CD4-positive, alpha-beta T cell treated with Interleukin-10 for 1 hour (primary cell): ENCODE data around the gene CMC2.

Experiments used
- DNase-seq: peaks from one replicate; pipeline ENCODE4 v3.0.0-alpha.2; 2020

Gene CMC2

DNA sequence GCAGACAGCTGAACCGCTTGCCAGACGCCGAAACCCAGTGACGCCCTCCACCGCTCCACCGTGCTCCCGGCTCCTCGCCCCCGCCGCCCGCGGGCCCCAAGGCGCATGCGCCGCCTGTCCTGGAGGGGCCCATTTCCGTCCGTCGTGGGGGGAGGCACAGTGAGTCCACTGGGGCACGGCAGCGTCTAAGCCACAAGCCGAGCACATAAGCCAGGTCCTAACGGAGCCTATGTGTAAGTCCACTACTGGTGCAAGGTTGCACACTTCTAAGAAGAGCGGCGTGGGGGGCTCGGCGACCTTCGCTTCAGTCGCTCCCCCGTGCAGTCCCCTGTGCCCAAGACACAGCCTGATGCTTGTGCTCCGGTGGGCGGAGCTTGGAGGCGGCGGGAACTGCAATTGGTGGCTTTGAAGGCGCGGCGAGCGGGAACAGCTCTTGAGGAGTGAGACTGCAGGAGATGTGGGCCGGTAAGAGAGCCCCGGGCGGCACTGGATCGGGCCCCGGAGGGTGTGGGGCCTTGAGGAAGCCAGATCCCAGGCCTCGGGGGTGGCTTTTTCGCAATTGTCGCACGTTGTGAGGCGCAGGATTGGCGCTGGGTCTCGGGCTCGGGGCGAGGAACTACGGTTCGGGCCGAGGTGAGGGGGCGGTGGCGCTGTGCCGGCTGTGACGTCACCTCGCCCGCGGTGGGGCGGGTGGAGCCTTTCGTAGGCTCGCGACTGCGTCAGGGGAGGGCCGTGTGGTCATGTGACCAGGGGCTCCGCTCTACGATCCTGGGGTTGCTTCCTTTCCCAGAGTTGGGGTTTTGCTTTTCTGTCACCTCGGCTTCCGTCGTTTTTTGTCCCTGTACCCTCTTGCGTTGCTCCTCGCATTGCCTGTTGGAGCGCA lies at the start of gene CMC2, which contains the start of gene CENPN:
CMC2 (minus strand) TSS at position 73 of the 883 bp plus-strand sequence. CDS start 9,491 bp downstream, outside the sequence.
CENPN (plus strand) TSS at position 402 of the 883 bp plus-strand sequence. CDS start 4,726 bp downstream, outside the sequence.
- peak; percentile 98 for DNase-seq

DNA sequence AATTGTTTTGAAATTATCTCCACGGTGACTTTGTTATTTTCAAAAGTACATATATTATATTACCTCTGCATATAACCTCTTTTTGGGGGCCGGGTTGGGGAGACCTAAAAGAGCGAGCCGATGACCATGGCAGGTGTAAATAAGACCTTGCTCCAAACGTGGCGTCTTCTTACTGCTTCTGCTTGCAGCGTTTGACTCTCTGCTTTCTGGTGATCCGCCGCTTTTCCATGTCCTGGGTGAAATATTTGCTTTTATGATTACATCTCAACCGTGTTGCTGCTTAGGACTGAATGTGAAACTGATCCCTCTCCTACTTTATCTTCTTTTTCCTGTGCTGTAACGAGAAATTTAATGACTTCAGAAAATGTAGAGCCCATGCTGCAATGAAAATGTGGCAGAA lies 47.1 kb upstream of the CMC2 start:
- no peak for DNase-seq

DNA sequence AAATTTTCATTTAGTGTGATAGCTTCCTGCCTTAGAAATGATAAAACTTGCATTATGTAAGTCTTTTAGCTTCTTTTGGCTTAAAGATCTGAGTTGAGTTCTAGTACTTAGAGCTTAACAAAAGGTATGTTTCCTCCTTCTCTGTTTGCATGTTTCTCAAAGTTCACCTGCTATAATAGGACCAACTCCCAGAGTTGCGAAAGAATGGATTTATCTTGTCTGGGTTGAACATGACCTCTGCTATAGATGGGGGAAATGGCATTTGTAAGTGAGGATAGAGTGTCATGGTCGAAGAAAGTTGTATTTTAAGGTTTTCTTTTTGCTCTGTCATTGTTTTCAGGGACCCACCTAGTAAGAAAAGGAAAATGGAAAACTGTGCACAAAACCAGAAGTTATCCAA lies 36.1 kb upstream of the CMC2 start:
- DNase-seq: no peak

DNA sequence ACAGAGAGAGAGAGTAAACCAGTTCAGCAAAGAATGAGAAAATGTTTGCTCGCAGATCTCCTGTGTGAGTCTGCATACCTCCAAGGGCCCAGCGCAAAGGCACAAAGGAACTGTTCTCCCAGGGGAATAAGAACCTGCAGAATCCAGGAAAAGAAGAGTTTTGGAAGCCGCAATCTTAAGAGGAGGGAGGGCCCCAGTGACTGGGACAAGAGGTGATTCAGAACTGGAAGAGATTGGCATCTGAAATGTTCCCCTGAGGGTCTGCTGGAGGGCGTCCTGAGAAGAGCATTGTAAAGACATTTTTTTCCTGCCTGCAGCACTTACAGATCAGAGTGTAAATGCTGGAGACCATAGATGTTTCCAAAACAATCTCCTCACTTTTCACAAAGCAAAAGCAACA lies 35.0 kb upstream of the CMC2 start:
- DNase-seq: no peak

DNA sequence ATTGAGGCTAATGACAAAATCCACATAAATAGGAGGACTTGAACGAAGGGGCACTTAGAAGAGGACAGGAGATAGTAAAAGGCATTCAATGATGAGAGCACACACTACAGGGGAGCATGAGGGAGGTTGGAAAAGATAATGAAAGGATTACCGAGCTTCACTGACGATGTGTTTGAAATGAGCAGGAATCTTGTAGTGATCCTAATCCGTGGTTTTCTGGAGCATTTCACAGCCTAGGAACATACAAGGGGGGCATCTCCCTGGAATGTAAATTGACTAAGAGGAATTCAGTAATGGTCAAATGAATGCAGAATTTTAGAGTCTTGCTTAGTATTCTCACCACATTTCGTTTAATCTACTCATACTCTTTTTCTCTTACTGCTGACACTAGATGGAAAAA lies 34.2 kb upstream of the CMC2 start:
- no peak for DNase-seq

DNA sequence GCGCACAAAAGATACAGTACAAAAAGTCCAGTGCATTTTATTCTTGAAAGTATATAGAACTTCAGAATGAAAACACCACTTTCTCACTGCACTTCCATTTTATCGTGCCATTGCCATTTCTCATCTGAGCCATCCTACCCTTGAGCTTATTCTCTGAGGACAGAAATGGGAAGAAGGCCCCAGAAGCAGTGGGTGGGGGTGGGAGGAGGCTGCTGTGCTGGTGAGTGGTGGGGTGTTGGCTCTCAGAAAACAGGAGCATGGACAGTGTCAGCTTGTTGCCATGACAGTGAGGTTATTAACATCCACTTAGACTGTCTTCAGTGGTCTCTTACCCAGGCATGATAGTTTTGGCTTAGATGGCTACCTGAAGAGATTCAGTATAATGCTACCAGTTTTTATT lies 33.4 kb upstream of the CMC2 start:
- no peak for DNase-seq

DNA sequence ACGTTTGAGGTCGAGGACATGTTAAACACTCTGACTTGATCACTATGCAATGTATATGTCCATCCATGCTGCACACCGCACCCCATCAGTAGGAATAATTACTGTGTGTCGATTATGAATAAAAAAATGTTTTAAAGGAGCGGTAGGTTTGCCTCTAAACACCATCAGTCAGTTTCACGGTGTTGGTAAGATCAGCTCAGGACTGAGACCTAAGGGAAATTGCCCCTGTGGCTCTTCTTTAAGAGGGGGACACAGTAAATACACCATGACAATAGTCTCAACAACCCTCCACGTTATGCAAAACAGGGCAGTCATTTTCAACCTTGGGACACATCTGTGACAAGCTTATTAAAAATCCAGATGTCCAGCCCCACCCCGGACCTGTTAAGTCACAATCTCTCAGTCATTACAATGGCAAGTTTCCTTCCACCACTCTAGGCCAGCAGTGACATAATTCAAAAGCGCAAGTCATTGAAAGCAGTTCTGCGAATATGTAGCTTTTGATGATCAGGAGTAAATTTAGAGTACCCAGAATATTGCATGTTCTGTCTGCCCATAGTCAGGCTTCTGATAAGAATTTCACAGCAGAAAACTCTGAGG lies 30.2 kb upstream of the CMC2 start:
- DNase-seq: no peak

DNA sequence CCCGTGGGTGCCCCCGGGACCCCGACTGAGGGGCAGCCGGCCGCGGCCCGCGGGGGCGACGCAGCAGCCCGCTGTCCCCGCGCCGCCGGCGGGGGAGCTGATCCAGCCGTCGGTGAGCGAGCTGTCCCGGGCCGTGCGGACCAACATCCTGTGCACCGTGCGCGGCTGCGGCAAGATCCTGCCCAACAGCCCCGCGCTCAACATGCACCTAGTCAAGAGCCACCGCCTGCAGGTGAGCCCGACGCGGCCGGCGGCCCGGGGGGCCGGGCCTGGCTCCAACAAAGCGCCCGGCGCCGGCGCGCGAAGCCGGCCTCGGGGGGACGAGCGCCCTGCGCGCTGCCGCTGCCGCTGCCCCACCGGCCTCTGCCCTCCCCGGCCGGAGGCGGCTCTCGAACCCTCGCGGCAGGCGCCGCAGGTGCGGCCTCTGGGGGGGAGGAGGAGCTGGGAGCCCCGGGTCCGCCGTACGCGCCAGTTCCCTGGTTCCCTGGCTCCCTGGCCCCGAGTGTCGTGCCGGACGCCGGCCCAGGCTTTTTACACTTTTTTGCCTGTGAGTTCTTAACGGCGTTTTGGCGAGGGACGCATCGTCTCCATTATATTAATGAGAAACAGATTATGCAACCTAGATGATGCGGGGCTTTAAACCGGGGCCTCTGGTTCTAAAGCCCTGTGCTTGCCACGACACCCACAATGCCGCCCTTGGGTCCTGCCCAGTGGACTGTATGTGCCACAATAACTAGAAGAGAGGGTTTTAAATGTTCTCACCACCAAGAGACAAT lies 29.5 kb upstream of the CMC2 start:
- DNase-seq: peak; percentile 63

DNA sequence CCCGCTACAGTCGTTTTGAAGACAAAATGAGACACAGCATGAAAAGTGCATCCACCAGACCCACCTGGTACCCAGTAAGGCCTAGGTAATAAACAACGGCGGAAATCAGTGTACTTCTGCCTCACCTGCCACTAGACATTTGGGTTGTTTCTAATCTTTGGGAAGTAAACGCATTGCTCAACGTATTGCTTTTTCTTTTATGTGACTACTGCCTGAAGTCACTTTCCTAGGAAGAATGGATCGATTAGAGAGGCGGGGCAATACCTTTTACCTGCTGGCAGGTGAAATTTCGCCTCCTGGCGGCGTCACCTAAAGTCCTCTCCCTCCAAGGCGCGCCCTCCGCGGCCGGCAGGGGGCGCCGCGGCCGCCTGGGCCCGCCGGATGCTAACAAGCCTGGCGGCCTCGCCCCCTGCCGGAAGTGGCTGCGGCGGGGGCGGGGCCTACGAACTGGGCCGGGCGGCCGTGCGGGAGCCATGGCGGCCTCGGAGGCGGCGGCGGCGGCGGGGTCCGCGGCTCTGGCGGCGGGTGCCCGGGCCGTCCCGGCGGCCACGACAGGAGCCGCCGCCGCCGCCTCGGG lies 28.8 kb upstream of the CMC2 start, which contains the start of gene ATMIN:
ATMIN (plus strand) TSS at position 445 of the 577 bp plus-strand sequence; CDS start at position 474, 29 bp downstream.
- peak; percentile 91 for DNase-seq

DNA sequence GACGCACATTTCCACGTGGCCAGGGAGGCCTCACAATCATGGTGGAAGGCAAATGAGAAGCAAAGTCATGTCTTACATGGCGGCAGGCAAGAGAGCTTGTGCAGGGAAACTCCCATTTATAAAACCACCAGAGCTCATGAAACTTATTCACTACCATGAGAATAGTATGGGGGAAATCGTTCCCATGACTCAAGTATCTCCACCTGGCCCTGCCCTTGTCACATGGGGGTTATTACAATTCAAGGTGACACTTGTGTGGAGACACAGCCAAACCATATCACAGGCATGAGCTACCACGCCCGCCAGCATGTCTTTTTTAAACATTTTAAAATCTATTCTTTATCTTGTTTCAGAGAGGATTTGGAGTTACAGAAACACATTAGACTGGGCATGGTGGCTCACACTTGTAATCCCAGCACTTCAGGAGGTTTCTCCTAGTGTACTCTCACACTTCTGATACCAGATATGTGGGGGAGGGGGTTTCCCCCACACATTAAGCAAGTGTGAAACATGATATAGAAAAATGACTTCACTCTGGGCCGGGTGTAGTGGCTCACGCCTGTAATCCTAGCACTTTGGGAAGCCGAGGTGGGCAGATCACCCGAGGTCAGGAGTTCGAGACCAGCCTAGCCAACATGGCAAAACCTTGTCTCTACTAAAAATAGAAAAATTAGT lies 23.4 kb upstream of the CMC2 start:
- DNase-seq: no peak

DNA sequence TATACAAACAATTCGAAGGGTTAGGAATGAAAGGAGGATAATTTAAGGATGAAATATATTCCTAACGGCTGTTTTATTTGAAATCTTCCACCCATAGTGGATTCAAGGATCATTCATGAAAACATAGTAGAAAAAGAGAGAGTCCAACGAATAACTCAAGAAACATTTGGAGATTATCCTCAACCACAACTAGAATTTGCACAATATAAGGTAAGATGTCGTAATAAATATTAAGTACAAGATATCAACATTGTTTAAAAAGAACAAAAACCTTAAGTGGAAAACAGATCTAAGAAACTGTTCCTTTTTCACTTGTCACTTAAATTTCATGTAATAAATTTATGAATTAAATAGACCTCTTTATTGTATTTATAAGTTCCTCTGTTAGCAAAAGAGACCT lies 19.7 kb upstream of the CMC2 start:
- DNase-seq: no peak

DNA sequence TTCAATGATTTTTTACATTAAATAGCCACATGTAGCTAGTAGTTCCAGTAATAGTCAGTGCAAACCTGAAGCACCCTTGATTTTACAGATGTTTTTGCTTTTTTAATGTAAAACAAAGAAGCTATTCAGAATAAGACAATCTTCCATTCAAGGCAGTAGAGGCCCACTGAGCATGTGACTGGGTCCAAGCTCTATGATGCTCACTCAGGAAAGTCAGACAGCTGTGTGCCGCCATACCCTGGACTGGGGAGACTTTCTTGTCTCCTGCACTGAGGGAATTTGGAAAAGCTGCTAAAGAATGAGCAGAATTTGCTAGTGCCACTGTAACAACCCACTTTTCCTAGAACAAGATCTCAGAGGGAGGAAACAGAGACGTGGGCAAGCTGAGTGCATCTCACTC lies 11.8 kb upstream of the CMC2 start:
- DNase-seq: no peak

DNA sequence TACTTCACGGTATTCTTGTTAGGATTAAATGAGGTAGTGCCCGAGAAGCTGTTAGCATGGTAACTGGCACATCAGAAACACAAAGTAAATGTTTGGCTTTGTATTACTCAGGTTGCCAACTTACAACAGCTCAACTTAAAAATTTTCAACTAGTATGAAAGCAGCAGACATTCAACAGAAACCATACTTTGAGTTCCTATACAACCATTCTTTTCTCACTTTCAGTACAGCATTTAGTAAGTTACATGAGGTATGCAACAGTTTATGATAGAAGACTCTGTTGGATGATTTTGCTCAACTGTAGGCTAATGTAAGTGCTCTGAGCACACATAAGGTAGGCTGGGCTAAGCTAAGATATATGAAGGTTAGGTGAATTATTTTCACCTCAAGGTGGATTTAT lies 8.0 kb upstream of the CMC2 start:
- DNase-seq: no peak

DNA sequence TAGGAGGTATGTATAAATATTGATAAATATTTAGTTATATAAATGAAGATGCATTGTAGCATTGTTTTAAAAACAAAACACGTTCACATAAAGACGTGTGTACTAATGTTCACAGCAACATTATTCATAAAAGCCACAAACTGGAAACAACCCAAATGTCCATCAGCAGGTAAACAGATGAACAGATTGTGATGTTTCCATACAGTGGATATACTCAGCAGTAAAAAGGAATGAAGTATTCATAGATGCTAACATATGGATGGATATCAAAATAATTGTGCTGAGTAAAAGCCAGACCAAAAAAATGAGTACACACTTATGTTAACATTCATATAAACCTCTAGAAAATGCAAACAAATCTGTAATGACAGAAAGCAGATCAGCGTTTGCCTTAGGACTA lies 6.3 kb upstream of the CMC2 start:
- no peak for DNase-seq

DNA sequence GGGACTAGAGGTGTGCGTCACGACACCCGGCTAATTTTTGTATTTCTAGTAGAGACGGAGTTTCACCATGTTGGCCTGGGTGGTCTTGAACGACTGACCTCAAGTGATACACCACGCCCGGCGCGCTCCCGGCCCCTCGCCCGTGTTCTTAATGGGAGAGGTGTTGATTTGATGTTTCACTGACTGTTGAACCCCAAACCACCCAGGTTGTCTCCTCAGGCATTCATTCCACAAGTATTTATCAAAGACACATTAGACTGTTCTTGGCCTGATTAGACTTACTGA lies 1.8 kb upstream of the CMC2 start:
- DNase-seq: no peak

DNA sequence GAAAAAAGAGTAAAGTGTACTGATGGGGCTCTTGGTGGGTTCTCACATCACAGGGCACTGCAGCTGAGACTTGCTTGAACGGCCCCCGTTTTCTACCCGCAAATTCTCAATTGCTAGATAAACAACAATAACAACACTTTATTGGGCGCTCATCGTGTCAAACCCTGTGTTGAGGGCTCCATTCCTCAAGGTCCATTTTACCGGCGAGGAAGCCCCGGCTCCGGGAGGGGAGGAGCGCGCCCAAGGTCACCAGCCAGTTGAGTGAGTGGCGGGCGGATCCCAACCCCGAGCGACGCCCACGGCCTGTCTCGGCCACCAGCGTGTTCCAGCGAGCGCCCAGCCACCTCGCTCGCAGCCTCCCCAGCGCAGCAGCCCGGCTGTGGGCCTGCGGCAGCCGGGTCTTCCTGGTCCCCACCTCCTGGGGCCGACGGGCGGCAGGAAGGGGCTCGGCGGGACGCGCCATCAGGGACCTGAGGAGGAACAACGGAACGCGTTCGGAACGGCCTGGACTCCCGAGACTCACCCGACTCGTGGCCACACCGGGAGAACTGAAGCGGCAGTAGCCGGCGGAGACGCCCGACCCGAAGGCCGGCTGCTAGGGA lies 373 bp downstream of the CMC2 start:
- DNase-seq: peak; percentile 74

DNA sequence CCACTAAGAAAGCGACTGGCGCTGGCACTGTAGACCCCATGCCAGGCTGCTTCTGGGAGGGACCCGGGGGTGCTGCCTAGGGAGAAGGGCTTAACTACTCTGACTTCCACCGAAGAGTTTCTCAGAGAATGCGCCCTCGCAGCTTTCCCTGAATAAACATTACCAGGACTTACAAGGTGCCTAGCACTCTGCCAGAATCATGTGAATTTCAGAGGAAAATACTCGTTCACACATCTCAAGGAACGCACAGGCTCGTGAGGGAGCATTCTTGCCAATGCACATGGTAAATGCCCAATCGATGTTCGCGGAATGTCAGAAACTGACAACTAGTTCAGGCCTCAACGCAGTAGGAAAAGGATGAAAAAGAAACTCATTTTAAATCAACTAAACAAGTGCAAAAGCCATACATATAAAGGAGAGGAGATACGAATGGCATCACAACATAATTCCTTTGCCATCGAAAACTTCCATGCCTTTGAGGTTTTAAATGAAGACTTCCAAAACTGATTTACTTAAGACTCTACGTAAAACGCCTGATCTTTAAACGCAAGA lies 999 bp downstream of the CMC2 start:
- peak; percentile 10 for DNase-seq

DNA sequence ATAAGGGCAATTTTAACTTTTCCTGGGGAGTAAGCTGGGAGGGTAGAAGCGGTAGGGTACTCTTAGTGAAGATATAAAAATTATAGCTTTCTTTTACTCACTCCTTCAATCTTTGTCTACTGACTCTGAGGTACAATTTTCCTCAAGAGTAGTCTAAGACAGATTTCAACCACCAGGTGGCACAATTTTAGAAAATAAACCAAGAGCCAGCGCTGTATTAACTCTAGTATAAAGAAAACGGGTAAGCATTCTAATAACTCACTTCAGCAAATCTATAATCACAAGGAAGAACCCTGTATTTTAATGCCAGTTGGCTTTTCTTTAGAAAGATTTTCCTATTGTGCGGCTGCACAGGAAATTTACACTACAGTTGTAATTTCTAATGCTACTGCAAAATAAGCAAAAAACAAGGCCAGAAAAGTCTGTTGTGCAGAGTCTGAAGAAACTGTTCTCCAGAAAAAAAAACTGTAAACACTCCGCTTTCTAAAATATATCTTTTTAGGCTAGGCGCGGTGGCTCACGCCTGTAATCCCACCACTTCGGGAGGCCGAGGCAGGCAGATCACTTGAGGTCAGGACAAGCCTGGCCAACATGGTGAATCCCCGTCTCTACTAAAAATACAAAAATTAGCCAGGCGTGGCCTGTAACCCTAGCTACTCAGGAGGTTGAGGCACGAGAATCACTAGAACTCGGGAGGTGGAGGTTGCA lies 1.9 kb downstream of the CMC2 start:
- DNase-seq: peak; percentile 80

DNA sequence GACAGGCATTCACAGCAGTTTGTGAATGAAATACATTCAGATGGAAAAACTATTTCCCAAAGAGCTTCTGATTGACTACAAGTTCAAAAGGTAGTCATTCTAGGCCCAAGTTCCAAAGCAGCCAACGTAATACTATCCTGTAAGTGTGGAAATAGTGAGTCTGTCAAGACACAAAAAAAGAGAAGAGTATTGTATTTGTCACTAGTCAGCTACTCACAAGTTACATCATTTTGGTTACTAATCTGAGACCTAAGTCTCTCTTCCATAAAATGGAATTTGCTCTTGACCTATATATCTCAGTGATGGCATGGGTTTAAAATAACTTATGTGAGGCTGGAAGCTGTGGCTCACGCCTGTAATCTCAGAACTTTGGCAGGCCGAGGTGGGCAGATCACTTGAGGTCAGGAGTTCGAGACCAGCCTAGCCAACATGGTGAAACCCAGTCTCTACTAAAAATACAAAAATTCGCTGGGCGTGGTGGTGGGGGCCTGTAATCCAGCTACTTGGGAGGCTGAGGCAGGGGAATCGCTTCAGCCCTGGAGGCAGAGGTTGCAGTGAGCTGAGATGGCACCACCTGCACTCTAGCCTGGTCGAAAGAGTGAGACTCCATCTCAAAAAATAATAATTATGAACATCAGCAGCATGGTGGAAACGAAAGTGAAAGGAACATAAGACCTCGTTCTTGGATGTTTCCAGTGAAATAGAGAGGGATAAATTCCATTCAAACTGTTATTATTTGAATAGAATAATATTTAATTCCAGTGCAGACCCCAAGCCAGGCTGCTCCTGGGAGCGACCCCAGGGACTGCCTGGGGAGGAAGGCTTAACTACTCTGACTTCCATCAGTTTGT lies 2.9 kb downstream of the CMC2 start:
- peak; percentile 15 for DNase-seq

DNA sequence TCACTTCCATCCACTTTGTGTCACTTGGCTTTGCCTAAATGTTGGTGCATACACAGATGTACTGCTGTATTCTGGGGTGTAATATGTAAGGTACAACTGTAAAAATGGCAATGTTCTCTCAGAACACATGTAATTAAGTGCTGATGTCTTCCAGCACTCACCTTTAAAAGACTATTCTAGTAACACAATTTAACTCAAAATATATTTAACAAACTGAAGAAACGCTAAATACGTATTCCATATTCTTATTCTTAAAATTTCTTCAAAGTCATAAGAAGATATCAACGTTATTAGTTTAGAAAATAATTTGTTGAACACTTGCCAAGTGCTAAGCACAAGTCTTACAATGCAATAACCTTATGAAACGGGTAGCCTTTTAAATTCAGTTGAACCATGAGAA lies 3.6 kb downstream of the CMC2 start:
- DNase-seq: no peak
